Stimulated activated CD8-positive, alpha-beta memory T cell treated with anti-CD3 and anti-CD28 coated beads, Interleukin-15, amount 100 ng/mL, for 4 hours (primary cell): ENCODE results near the gene E2F4.

Source experiments
- DNase-seq, 2 donors: peaks; one replicate each; pipeline ENCODE4 v3.0.0-alpha.2; 2020; ENCODE audit warnings: low read depth in 2 of 2

The E2F4 gene

GRCh38 chr16:67191995-67192681 lies at the start of gene E2F4:
Gene E2F4, plus strand, starts transcription at chr16:67192155. Its CDS starts 73 bp downstream, at chr16:67192228.
- DNase-seq, result peak; percentile 63 to 74

DNA sequence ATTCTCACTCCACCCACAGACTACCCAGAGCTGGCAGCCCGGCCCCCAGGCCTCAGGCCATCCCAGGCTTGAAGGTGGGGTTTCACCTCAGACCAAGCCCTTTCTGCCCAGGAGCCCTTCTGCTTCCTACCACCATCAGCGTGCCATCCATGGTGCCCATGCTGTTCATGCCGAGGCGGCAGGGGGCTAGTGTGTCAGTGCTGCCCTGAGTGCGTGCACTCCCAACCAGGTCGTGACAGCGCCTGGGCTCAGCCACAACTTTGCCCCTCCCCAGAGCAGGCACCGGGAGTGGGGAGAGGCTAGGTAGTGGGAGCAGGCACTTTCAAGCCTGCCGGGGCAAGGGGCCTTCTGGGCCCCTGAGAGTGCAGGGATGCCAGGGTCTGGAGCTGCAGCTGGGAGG lies 49.6 kb upstream of the E2F4 start:
- DNase-seq, result no peak

DNA sequence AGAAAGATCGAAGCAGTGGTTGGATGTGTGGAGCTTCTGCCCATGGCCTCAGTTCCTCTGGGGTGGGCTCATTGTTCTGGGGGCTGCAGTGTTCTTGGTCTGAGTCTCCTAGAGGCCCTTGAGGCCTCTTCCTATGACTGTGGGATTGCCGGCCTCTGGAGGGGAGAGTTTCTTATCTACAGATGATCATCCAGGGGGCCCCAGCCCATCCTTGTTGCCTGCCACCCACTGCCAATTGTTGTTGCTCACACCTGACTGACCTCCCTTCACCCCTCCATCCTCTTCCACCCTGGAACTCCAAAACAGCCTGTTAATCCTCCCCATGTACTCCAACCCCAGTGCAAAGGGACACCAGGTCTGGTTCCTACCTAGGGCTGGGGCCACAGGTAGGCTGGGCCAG lies 47.0 kb upstream of the E2F4 start:
- no peak for DNase-seq

GRCh38 chr16:67145746-67146145 lies 46.2 kb upstream of the E2F4 start:
- DNase-seq, result no peak

GRCh38 chr16:67146523-67147357 lies 45.2 kb upstream of the E2F4 start:
- DNase-seq, result no peak

GRCh38 chr16:67147437-67148140 lies 44.4 kb upstream of the E2F4 start:
- DNase-seq, result no peak

GRCh38 chr16:67148221-67148620 lies 43.7 kb upstream of the E2F4 start:
- no peak for DNase-seq

DNA sequence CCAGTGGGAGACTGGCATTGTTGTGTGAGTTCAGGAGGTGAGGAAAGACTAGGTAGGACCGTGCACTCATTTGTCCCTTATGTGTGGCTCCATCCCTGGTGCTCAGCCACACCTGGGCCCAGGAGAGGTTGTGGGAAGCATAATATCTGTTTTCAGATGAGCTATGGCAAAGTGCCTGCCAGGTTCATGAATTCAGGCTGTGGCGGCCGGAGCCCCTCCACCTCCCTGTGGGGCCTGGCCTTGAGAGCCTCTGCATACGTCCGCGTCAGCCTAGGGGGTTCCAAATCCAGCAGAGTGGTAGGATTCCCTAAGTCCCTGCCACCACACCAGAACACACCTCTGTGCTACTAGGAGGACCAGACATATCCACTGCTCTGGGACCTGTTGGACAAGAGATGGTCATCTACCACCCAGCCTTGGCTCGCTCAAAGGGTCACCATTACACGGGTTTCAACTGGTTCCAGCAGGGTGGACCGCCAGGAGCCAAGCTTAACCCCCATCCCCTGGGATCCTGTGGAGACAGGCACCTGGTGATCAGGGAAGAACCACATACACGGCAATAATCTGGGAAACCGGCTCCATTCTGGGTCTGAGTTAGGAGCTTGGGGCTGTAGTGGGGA lies 43.2 kb upstream of the E2F4 start:
- DNase-seq, result no peak

GRCh38 chr16:67149276-67150046 lies 42.5 kb upstream of the E2F4 start:
- no peak for DNase-seq

GRCh38 chr16:67150047-67150832 lies 41.7 kb upstream of the E2F4 start:
- DNase-seq, result peak; percentile 44 to 47

GRCh38 chr16:67150833-67151396 lies 41.0 kb upstream of the E2F4 start, which contains the start of gene B3GNT9:
Gene B3GNT9, minus strand, starts transcription at chr16:67150998. Its CDS starts 513 bp downstream, at chr16:67150485.
- DNase-seq, result no peak

DNA sequence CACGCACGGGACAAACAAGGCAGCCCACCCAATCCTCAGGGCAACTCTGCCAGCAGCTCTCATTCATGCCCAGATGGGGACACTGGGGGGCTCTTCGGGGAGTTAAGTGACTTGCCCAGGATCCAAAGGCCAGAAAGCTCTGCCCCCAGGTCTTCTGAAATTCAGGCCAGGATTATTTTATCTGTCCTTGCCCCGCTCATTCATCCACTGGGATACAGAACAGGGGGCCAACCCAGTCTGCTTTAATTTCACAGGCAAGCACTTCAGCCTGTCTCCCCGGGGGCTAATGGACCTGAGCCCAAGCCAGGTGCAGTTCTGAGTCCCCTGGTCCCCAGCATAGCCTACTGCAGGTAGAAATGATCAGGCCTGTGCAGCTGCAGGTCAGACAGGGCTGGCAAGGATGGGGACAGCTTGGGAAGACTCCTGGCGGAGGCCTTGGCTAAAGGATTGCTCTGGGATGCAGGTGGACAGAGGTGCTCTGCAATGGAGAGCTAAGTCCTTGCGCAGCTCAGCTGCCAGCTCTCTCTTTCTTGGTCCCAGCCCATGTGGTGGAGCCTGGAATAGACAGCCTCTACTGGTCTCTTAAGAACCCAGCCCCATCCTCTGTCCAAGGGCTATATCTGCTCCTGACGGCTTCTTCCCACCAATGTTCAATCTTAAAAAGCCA lies 40.4 kb upstream of the E2F4 start:
- no peak for DNase-seq

GRCh38 chr16:67154578-67155294 lies 37.2 kb upstream of the E2F4 start:
- no peak for DNase-seq

DNA sequence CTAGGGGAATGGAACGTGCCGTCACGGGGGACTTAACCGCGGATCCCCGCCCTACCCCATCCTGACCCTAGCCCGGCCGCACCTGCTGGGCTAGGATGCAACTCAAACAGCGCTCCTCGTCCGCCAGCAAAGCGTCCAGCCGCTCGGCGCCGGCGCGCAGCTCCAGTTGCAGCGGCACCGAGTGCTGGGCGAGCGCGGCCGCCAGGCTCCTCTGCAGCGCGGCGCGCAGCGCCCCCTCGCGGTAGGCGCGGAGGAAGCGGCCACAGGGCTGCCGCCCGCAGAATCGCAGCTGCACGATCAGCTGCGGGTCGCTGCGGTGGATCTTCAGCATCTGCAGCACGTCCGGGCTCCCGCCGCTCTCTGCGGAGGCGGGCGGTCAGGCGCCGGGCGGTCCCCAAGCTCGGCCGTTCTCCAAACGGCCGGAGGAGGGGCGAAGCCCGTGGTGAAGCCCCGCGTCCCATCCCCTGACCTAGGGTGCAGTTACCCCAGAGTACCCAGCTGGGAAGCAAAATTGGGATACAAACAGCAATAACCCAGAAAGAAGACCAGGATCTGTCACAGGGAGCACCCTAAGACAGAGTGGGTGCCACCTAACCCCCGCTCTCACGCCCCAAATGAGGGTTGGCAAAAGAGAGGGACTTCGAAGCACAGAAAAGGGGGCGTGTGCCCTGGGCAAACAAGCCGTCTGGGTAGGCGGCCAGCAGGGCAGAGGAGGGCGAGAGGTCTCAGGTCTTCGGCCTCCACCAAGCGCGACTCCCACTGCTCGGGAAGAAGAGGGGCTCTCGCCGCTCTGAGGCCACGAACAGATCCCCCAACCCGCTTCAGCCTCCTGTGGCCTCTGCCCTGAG lies 36.4 kb upstream of the E2F4 start:
- DNase-seq, result peak in 1 of 2 donors; percentile 54

GRCh38 chr16:67156143-67156844 lies 35.7 kb upstream of the E2F4 start:
- no peak for DNase-seq

DNA sequence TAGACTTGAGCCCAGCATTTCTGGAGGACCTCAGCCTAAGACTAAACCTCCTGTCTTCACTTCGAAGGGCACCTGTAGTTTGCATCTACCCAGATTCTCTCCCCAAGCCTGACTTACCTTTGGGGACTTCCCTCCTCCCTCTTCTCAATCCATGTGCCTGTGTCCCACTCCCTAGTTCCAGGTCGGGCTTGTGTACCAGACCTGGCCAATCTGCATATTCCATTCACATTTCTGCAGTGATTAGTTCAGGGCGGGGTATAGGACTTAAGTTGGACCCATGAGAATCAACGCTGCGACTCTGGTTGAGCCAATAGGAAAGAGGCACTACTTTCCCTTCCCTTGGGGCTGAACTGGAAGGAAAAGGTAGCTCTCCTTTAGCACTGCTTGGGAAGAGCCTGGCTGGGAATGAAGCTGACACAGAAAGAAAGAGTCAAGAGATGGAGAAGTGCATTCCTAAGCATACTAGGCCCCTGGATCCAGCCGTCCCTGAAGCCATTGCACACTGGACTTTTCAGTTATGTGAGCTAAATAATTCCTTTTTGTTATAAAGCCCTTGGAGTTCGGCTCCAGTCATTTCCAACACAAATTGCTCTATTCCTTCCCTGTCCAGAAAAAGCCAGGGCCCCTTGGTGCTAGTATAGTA lies 34.7 kb upstream of the E2F4 start:
- no peak for DNase-seq
